Putamen (tissue), 1 donor: ENCODE measurements around the gene SSMEM1.
"Not testable (repeated sequence)": the region's sequence is repeated elsewhere in the genome, so short reads cannot be mapped to it uniquely, and the experiment has no call there.

Experiments
- DNase-seq: peaks from one replicate; pipeline ENCODE4 v3.0.0-alpha.2; 2016; ENCODE audit warnings: low spot score

Gene SSMEM1

DNA sequence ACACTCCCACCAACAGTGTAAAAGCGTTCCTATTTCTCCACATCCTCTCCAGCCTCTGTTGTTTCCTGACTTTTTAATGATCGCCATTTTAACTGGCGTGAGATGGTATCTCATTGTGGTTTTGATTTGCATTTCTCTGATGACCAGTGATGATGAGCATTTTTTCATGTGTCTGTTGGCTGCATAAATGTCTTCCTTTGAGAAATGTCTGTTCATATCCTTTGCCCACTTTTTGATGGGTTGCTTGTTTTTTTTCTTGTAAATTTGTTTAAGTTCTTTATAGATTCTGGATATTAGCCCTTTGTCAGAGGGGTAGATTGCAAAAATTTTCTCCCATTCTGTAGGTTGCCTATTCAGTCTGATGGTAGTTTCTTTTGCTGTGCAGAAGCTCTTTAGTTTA, 42.0 kb downstream of the SSMEM1 start:
- DNase-seq = not testable (repeated sequence)

DNA sequence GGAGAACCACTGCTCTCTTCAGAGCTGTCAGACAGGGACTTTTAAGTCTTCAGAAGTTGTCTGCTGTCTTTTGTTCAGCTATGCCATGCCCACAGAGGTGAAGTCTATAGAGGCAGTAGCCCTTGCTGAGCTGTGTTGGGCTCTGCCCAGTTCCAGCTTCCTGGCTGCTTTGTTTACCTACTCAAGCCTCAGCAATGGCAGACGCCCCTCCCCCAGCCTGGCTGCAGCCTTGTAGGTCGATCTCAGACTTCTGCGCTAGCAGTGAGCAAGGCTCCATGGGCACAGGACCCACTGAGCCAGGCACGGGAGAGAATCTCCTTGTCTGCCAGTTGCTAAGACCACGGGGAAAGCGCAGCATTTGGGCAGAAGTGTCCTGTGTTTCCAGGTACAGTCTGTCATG, 46.9 kb downstream of the SSMEM1 start:
- no peak for DNase-seq

DNA sequence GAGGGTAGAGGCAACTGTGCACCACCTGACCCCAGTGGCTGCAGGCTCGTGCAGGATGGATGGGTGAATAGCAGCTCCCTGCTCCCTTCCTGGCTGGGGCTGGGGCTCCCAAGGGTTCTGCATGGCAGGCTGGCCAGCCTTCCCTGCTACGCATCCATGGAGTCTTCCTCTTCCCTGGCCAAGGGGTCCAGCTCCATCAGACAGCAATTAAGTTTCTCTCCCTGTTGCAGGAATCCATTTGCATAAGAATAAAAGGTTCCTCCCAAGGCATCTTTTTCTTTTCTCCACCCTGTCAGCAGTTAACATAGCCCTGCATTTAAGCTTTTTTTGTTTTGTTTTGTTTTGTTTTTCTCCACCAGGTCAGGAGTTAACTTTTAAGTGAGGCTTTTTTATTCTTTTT, 49.0 kb downstream of the SSMEM1 start:
- DNase-seq = no peak

DNA sequence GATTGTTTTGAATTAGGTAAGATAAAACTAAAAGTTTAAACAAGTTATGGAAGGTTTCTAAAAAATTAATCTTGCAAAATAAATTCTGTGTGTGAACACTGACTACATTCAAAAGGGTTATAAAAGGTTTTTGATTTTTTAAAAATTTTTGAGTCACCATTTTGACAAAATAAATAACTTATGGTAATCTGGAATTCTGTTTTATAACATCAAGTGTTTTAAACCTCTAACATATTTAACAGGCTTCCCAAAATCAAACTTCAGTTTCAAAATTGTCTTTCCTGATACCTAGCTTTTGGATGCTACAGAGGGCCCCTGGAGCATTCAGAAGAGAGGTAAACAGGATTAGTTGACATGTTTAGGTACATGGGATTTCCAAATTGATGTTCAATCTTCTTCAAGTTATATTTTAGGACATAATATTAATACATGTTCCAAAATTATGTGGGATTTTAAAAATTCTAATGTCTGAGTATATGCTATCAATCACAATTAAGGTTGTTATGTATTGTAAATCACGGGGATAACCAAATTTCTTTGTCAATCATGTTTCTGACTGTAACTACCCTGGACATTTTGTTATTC, 50.9 kb downstream of the SSMEM1 start:
- no peak for DNase-seq

DNA sequence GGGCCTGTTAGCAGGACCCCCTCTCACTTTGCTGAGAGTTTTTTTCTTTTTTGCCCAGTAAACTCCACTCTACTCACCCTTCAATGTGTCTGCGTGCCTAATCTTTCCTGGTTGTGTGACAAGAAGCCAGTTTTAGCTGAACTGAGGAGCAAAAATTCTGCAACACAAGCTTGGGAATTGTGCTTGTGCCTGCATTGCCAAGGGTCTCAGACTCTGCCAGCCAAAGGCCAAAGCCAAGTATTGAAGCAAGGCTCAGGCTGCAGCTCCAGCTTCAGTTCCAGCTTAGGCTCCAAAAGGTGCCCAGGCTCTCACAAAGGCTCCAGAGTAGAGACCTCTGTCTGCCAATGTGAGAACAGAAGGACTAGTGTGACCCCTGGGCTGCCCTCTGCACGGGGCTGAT, 54.8 kb downstream of the SSMEM1 start:
- no peak for DNase-seq

DNA sequence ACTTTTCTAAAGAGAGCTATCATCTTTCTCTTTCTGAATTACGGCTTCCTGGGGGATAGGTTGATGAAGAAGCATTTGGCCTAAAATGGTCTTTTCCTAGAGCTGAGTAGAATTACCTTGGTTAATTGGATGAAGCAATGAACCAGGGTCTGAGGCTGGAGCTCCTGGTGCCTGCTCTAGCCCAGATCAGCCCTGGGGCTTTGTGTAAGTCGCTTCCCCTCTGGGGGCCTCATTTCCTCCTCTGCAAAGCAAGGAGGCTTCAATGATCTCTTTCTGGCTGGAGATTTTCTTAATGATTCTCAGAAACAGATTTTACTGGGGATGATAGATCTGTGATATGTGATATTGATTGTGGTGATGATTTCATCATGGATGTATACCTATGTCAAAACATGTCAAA, 55.5 kb downstream of the SSMEM1 start:
- DNase-seq = no peak
